HG02763 (cell line): ENCODE measurements around the gene CEBPE.
A peak's percentile ranks its signal among the peaks of the same experiment; 100 is the strongest.

Source experiments
- ATAC-seq: cut with Tn5 transposase; IDR thresholded peaks from one replicate; pipeline ENCODE4 v1.9.1; 2021; ENCODE audit warnings: mild to moderate bottlenecking, moderate library complexity; ENCODE audit not compliant: unreplicated experiment

Gene CEBPE

GRCh38 chr14:23085458-23085857 is 33.6 kb downstream of the CEBPE start:
- ATAC-seq: no peak

GRCh38 chr14:23080474-23080873 is 38.6 kb downstream of the CEBPE start:
- no peak for ATAC-seq

- ATAC-seq: no peak
Measured at GRCh38 chr14:23079716-23080115, 39.3 kb downstream of the CEBPE start.

- no peak for ATAC-seq
Measured at GRCh38 chr14:23078692-23079116, 40.4 kb downstream of the CEBPE start.

GRCh38 chr14:23077962-23078361 is 41.1 kb downstream of the CEBPE start:
- ATAC-seq: no peak

- no peak for ATAC-seq
Measured at GRCh38 chr14:23076785-23077408, 42.2 kb downstream of the CEBPE start.

- ATAC-seq: no peak
Measured at GRCh38 chr14:23074906-23075305, 44.1 kb downstream of the CEBPE start.

- ATAC-seq: no peak
Measured at GRCh38 chr14:23071921-23072539, 47.0 kb downstream of the CEBPE start.

- ATAC-seq: peak; percentile 89
Measured at GRCh38 chr14:23071244-23071920, 47.7 kb downstream of the CEBPE start.

- ATAC-seq: no peak
Measured at GRCh38 chr14:23070262-23071129, 48.6 kb downstream of the CEBPE start.

- ATAC-seq: no peak
Measured at GRCh38 chr14:23069413-23069806, 49.6 kb downstream of the CEBPE start.

GRCh38 chr14:23068789-23069412 is 50.2 kb downstream of the CEBPE start:
- peak; percentile 57 for ATAC-seq

- ATAC-seq: no peak
Measured at GRCh38 chr14:23067847-23068788, 50.9 kb downstream of the CEBPE start.
